HCT116 (cell line): Measurements from ENCODE around the gene HECTD2. TPM values are rescaled to one million over a fixed set of nuclear protein-coding genes. Genes with fewer than 3 reads are reported as not detected.
A peak's percentile ranks its signal among the peaks of the same experiment; 100 is the strongest.

Experiments used
- ATAC-seq: fragments of 200-7000 bp; cut with Tn5 transposase; 2 replicates; pipeline ENCODE4 v1.9.1; 2020; ENCODE audit warnings: mild to moderate bottlenecking, moderate library complexity
- BruUV-seq: library from RNA; stranded (reverse); fragments of 400-500 nt; replicated peaks from 2 replicates; lab custom pipeline; 2021; lab: Mats Ljungman, UMichigan
- CTCF ChIA-PET: fragments of 300-600 bp; sonication (Branson Sonifier 250); formaldehyde crosslinking; loops from one replicate; lab custom pipeline; 2021; ENCODE audit warnings: antibody characterized with exemption; lab: Charles Lee
- POLR2A ChIA-PET: fragments of 300-600, 350-600 bp; sonication (Branson Sonifier 250); formaldehyde crosslinking; loops from one replicate; lab custom pipeline; 2021; ENCODE audit warnings: antibody characterized with exemption; lab: Charles Lee
- RAD21 ChIA-PET, 2 experiments: fragments of 300-600 bp; sonication (Branson Sonifier 250); formaldehyde crosslinking; loops; one replicate each; lab custom pipeline; 2023; ENCODE audit warnings: low total read pairs in 2 of 2; ENCODE audit not compliant: uncharacterized antibody in 2 of 2, unreplicated experiment in 2 of 2, low non-redundant PET in 1 of 2; lab: Charles Lee
- DNase-seq: peaks from one replicate; pipeline ENCODE4 v3.0.0-alpha.2; 2010; ENCODE audit warnings: low read depth, low spot score
- H2AFZ ChIP-seq: fragments of 200-600 bp; shearing (Covaris generic), sonication (generic); 2 replicates; pipeline ENCODE4 v1.6.1; 2017; ENCODE audit warnings: low read depth, mixed run types, mixed read lengths, antibody characterized with exemption, low read length; ENCODE audit not compliant: poor library complexity, severe bottlenecking
- H3K27ac ChIP-seq: 2 replicates; pipeline ENCODE4 v1.5.1; 2012; ENCODE audit warnings: low read depth, low read length
- H3K27me3 ChIP-seq: fragments of 200-600 bp; sonication (generic); 2 replicates; pipeline ENCODE4 v1.6.1; 2016; ENCODE audit warnings: mixed run types, low read length, mixed read lengths; ENCODE audit not compliant: insufficient read depth
- H3K36me3 ChIP-seq, 2 experiments: fragments of 200-500 bp in 1 of 2; fragments of 200-600 bp in 1 of 2; sonication (Bioruptor generic) in 1 of 2; sonication (generic) in 1 of 2; 2 replicates each; pipeline versions ENCODE4 v1.5.1 to v1.6.1; 2014 to 2016; ENCODE audit warnings: low read length in 2 of 2, inconsistent platforms in 1 of 2, mixed read lengths in 1 of 2, mixed run types in 1 of 2; ENCODE audit not compliant: insufficient read depth in 2 of 2, control insufficient read depth in 1 of 2
- H3K4me1 ChIP-seq, 2 experiments: fragments of 200-600 bp in 1 of 2; sonication (generic) in 1 of 2; 2 replicates each; pipeline versions ENCODE4 v1.5.1 to v1.6.1; 2012 to 2017; ENCODE audit warnings: low read length in 2 of 2, inconsistent platforms in 1 of 2, mild to moderate bottlenecking in 1 of 2, mixed read lengths in 1 of 2, mixed run types in 1 of 2, moderate library complexity in 1 of 2; ENCODE audit not compliant: insufficient read depth in 2 of 2, control insufficient read depth in 1 of 2
- H3K4me2 ChIP-seq: fragments of 200-600 bp; sonication (generic); 2 replicates; pipeline ENCODE4 v1.6.1; 2017; ENCODE audit warnings: mixed run types, low read length, mixed read lengths
- H3K4me3 ChIP-seq, 2 experiments: fragments of 200-600 bp in 1 of 2; sonication (generic) in 1 of 2; replicated peaks in 1 of 2; 2 replicates each; pipeline ENCODE4 v1.5.1; 2011 to 2016; ENCODE audit warnings: low read length in 2 of 2, control low read depth in 1 of 2, low read depth in 1 of 2, mild to moderate bottlenecking in 1 of 2, mixed read lengths in 1 of 2, mixed run types in 1 of 2
- H3K79me2 ChIP-seq: fragments of 200-600 bp; sonication (generic); 2 replicates; pipeline ENCODE4 v1.6.1; 2017; ENCODE audit warnings: mild to moderate bottlenecking, mixed run types, low read length, moderate library complexity, mixed read lengths; ENCODE audit not compliant: insufficient read depth
- H3K9ac ChIP-seq: fragments of 200-600 bp; sonication (generic); 2 replicates; pipeline ENCODE4 v1.6.1; 2016; ENCODE audit warnings: low read length, mixed read lengths
- H3K9me2 ChIP-seq: fragments of 200-600 bp; sonication (generic), shearing (Covaris generic); 2 replicates; pipeline ENCODE4 v1.6.1; 2017; ENCODE audit warnings: mixed run types, mild to moderate bottlenecking, moderate library complexity; ENCODE audit not compliant: insufficient read depth
- H3K9me3 ChIP-seq, 2 experiments: fragments of 200-500 bp in 1 of 2; fragments of 200-600 bp in 1 of 2; sonication (Bioruptor generic) in 1 of 2; sonication (generic) in 1 of 2; 2 replicates each; pipeline ENCODE4 v1.6.1; 2014 to 2017; ENCODE audit warnings: low read length in 2 of 2, mixed read lengths in 2 of 2, inconsistent platforms in 1 of 2, low read depth in 1 of 2, mild to moderate bottlenecking in 1 of 2, mixed run types in 1 of 2, moderate library complexity in 1 of 2; ENCODE audit not compliant: control insufficient read depth in 1 of 2, insufficient read depth in 1 of 2
- H4K20me1 ChIP-seq: fragments of 200-600 bp; sonication (generic), shearing (Covaris generic); 2 replicates; pipeline ENCODE4 v1.6.1; 2017; ENCODE audit warnings: mixed run types, mild to moderate bottlenecking, moderate library complexity; ENCODE audit not compliant: insufficient read depth
- ATF3 ChIP-seq: IDR thresholded peaks from 2 replicates; pipeline ENCODE4 v1.6.1; 2012
- CBX3 ChIP-seq: IDR thresholded peaks from 2 replicates; pipeline ENCODE4 v1.6.1; 2012; ENCODE audit warnings: low read depth
- EZH2phosphoT487 ChIP-seq: fragments of 200-600 bp; IDR thresholded peaks from 2 replicates; pipeline ENCODE4 v1.6.1; 2018; ENCODE audit warnings: antibody characterized with exemption, borderline replicate concordance
- MAX ChIP-seq: IDR thresholded peaks from 2 replicates; pipeline ENCODE4 v1.6.1; 2012
- POLR2A ChIP-seq: IDR thresholded peaks from 2 replicates; pipeline ENCODE4 v1.7.0; 2011; ENCODE audit warnings: borderline replicate concordance; ENCODE audit not compliant: insufficient read depth, insufficient read length; ENCODE audit errors: extremely low read depth
- RAD21 ChIP-seq: IDR thresholded peaks from 2 replicates; pipeline ENCODE4 v1.6.1; 2012; ENCODE audit warnings: low read depth, mild to moderate bottlenecking
- REST ChIP-seq: IDR thresholded peaks from 2 replicates; pipeline ENCODE4 v1.6.1; 2012; ENCODE audit warnings: low read depth
- SIN3A ChIP-seq: IDR thresholded peaks from 2 replicates; pipeline ENCODE4 v1.6.1; 2012; ENCODE audit warnings: low read depth
- ZFX ChIP-seq: fragments of 450-650 bp; IDR thresholded peaks from 2 replicates; pipeline ENCODE4 v1.6.1; 2017
- ZNF274 ChIP-seq: fragments of 200-500 bp; sonication (Bioruptor generic); IDR thresholded peaks from 2 replicates; pipeline ENCODE4 v1.6.1; 2014; ENCODE audit warnings: mild to moderate bottlenecking, low read depth, low read length, inconsistent platforms
- intact Hi-C: fragments of 100-400 bp; cut with micrococcal nuclease; formaldehyde crosslinking; loops from 2 replicates; pipeline ENCODE4 v1.10.0; 2022
- total RNA-seq: library from RNA; stranded (reverse); gene quantifications from one replicate; pipeline ENCODE4 v1.2.1, GENCODE V29; 2021; ENCODE audit not compliant: unreplicated experiment
- TF ChIP-seq, protein P1 (sequence below), 3 experiments: fragments of 200-600 bp in 1 of 3; sonication (generic) in 1 of 3; IDR thresholded peaks in 2 of 3; conservative IDR thresholded peaks in 1 of 3; 2 replicates each; pipeline ENCODE4 v1.5.1; 2012 to 2017; ENCODE audit warnings: low read depth in 2 of 3, low read length in 2 of 3, antibody characterized with exemption in 1 of 3, borderline replicate concordance in 1 of 3, control low read depth in 1 of 3, mild to moderate bottlenecking in 1 of 3, mixed read lengths in 1 of 3, mixed run types in 1 of 3, moderate library complexity in 1 of 3; ENCODE audit not compliant: insufficient read depth in 1 of 3

The HECTD2 gene
- total RNA-seq, 1 experiment from 2014 or later = 3.0 TPM

DNA sequence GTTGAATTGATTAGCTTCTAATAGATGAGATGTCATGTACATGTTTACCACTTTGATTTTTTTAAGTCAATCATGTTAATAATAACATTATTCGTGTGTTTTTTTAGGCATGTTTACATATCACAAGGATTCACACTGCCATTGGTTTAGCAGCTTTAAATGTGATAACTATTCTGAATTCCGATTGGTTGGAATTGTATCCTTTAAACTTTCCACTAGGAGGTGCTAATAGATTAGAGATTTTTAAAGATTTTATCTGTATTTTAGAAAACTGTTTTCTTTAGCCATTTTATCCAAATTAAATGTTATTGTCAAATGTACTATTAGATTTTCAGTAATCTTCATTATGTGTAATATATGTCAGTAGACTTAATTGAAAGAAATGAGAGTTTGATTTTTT lies 83.2 kb downstream of the HECTD2 start:
- no peak overlapping the region for H2AFZ ChIP-seq
- no peaks in the 10 kb centered on the region for H3K4me1 ChIP-seq
- no peak overlapping the region for H3K27ac ChIP-seq
- BruUV-seq = no TSS peak
- no peaks in the 10 kb centered on the region for H3K27me3 ChIP-seq
- no peak overlapping the region for H3K4me2 ChIP-seq
- no peak overlapping the region for H3K9ac ChIP-seq
- no peak for ATAC-seq
- CTCF ChIA-PET = interaction anchor here (0.7 to 1.4 kb wide), 7 partner anchors 13 to 420 kb away, joined by 3 to 6 read pairs (median 3); no protein-coding TSS in a partner anchor
- H3K79me2 ChIP-seq = no peaks in the 10 kb centered on the region
- no peak overlapping the region for H3K4me3 ChIP-seq
- POLR2A ChIA-PET = no interaction called here
- RAD21 ChIA-PET = no interaction called here
- TF ChIP-seq MAX = no peak
- TF ChIP-seq SIN3A = no peak
- TF ChIP-seq RAD21 = peak; percentile 53; the same call in 1 of the 2 replicates
- TF ChIP-seq, protein P1, sequence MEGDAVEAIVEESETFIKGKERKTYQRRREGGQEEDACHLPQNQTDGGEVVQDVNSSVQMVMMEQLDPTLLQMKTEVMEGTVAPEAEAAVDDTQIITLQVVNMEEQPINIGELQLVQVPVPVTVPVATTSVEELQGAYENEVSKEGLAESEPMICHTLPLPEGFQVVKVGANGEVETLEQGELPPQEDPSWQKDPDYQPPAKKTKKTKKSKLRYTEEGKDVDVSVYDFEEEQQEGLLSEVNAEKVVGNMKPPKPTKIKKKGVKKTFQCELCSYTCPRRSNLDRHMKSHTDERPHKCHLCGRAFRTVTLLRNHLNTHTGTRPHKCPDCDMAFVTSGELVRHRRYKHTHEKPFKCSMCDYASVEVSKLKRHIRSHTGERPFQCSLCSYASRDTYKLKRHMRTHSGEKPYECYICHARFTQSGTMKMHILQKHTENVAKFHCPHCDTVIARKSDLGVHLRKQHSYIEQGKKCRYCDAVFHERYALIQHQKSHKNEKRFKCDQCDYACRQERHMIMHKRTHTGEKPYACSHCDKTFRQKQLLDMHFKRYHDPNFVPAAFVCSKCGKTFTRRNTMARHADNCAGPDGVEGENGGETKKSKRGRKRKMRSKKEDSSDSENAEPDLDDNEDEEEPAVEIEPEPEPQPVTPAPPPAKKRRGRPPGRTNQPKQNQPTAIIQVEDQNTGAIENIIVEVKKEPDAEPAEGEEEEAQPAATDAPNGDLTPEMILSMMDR (IDR thresholded peaks at IDR 0.05 in 2 of 3, conservative IDR thresholded peaks at IDR 0.05 in 1 of 3; ENCODE audit: borderline replicate concordance in 1 of 3, insufficient read depth in 1 of 3, low read depth in 2 of 3, low read length in 2 of 3) = peak; percentile 10 to 51 (median 40); a peak in 3 of 6 replicates
- TF ChIP-seq CBX3 = no peak
- TF ChIP-seq ZFX = no peak
- TF ChIP-seq, all 23 proteins: peak for 2
- Histone ChIP-seq H4K20me1 (no peaks in the 10 kb centered on the region), H3K36me3 (no peaks in the 10 kb centered on the region), H3K9me3 (no peaks in the 10 kb centered on the region), H3K9me2 (no peaks in the 10 kb centered on the region)
- intact Hi-C loops = loop anchor here (1.0 to 10.0 kb wide), 2 partner anchors 142 to 251 kb away; no protein-coding TSS in a partner anchor
- peak; percentile 32 for DNase-seq

- Histone ChIP-seq H3K79me2 (no peaks in the 10 kb centered on the region), H3K4me1 (no peaks in the 10 kb centered on the region), H3K4me2 (no peak overlapping the region), H3K27ac (no peak overlapping the region), H3K4me3 (no peak overlapping the region), H2AFZ (no peak overlapping the region), H3K9ac (no peak overlapping the region), H3K36me3 (no peaks in the 10 kb centered on the region), H3K27me3 (no peaks in the 10 kb centered on the region), H3K9me2 (no peaks in the 10 kb centered on the region), H4K20me1 (no peaks in the 10 kb centered on the region), H3K9me3 (no peaks in the 10 kb centered on the region)
- DNase-seq (no peak), ATAC-seq (no peak)
- ChIA-PET CTCF (interaction anchor here (1.0 kb wide), 2 partner anchors 140 to 407 kb away, joined by 3 to 5 read pairs; no protein-coding TSS in a partner anchor), POLR2A (no interaction called here), RAD21 (no interaction called here)
- BruUV-seq = no TSS peak
- no peak for TF ChIP-seq ATF3
- no peak for TF ChIP-seq REST
- no peak for TF ChIP-seq POLR2A
- no peak for TF ChIP-seq ZNF274
- TF ChIP-seq, protein P1 (IDR thresholded peaks at IDR 0.05 in 2 of 3, conservative IDR thresholded peaks at IDR 0.05 in 1 of 3; ENCODE audit: borderline replicate concordance in 1 of 3, insufficient read depth in 1 of 3, low read depth in 2 of 3, low read length in 2 of 3) = no peak
- no peak for TF ChIP-seq CBX3
- no peak for TF ChIP-seq EZH2phosphoT487
- intact Hi-C loops = loop anchor here (10.0 kb wide), 1 partner anchor 249 kb away; no protein-coding TSS in a partner anchor
These were observed 85.3 kb downstream of the HECTD2 start for GRCh38 chr10:91495402-91495801.
